OCI-LY7 (cell line): Measurements from ENCODE around the gene SPTAN1.

Experiments
- CTCF ChIP-seq: fragments of 200-600 bp; sonication (generic); conservative IDR thresholded peaks from 2 replicates; pipeline ENCODE4 v1.5.1; 2014; ENCODE audit warnings: mild to moderate bottlenecking, antibody characterized with exemption, low read length, moderate library complexity, mixed read lengths
- EZH2phosphoT487 ChIP-seq: fragments of 200-600 bp; sonication (generic); IDR thresholded peaks from 2 replicates; pipeline ENCODE4 v1.6.1; 2018; ENCODE audit warnings: low read depth, borderline replicate concordance, mild to moderate bottlenecking, mixed run types, antibody characterized with exemption, low read length, moderate library complexity, mixed read lengths

- no peak for TF ChIP-seq CTCF
- TF ChIP-seq EZH2phosphoT487: no peak
Measured at GRCh38 chr9:128653908-128654307, 101.5 kb downstream of the SPTAN1 start.
